ENCODE measurements around the gene PRXL2B. TPM values are rescaled to one million over a fixed set of nuclear protein-coding genes. Genes with fewer than 3 reads are reported as not detected.

The PRXL2B gene
- total RNA-seq, 2 experiments from 2014 or later: 5.2 to 10.4 TPM

DNA sequence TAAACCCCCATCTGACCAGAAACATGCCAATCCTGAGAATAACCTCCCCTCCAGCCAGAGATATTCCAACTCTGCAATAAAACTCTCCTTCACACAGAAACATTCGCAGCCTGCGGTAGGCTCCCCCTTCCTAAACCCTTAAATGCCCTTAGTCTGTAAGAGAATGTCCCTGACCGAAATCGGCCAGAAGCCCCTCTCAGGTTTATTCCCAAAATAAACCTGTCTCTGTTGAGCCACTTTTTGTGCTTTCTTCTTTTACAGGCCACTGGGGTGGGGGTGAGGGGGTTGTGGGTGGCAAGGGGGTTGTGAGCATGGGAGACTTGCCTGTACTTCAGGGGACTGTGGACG is 4.6 kb downstream of the PRXL2B start:
- H3K9me2 ChIP-seq (ENCODE audit: insufficient read depth, low read length): no peaks in the 10 kb centered on the region
- H3K4me3 ChIP-seq (ENCODE audit: low read depth, low read length, poor library complexity, severe bottlenecking): no peak overlapping the region
- no peaks in the 10 kb centered on the region for H3K79me2 ChIP-seq (ENCODE audit: insufficient read depth, low read depth, low read length)
- H4K20me1 ChIP-seq (ENCODE audit: insufficient read depth, low read length): no peaks in the 10 kb centered on the region
- POLR2A ChIA-PET: no interaction called here
- DNase-seq (ENCODE audit: low spot score): no peak
- H3K4me1 ChIP-seq (ENCODE audit: insufficient read depth, low read length, poor library complexity, severe bottlenecking): peaks cover 7% of the 10 kb centered on the region
- CTCF ChIA-PET (ENCODE audit: unreplicated experiment): no interaction called here
- no TSS peak for BruUV-seq (replicated peaks)
- no peaks in the 10 kb centered on the region for H3K9me3 ChIP-seq (ENCODE audit: low read length)
- intact Hi-C loops (cut with micrococcal nuclease; ENCODE audit: unreplicated experiment): no loop called here
- no peak overlapping the region for H3K4me2 ChIP-seq (ENCODE audit: low read length)
- no peak overlapping the region for H3K27ac ChIP-seq (ENCODE audit: low read depth, low read length, poor library complexity, severe bottlenecking)
- TF ChIP-seq CTCF (conservative IDR thresholded peaks at IDR 0.05; ENCODE audit: low read length) (no peak), EZH2phosphoT487 (IDR thresholded peaks at IDR 0.05; ENCODE audit: borderline replicate concordance, low read depth, low read length) (no peak)
- H3K36me3 ChIP-seq (ENCODE audit: insufficient read depth, low read length): no peaks in the 10 kb centered on the region
- H2AFZ ChIP-seq (ENCODE audit: low read length): no peak overlapping the region

GRCh38 chr1:2591581-2592261 is 5.1 kb downstream of the PRXL2B start:
- POLR2A ChIA-PET: no interaction called here
- intact Hi-C loops (cut with micrococcal nuclease; ENCODE audit: unreplicated experiment): no loop called here
- no peaks in the 10 kb centered on the region for H4K20me1 ChIP-seq (ENCODE audit: insufficient read depth, low read length)
- H2AFZ ChIP-seq (ENCODE audit: low read length): no peak overlapping the region
- no peak overlapping the region for H3K4me3 ChIP-seq (ENCODE audit: low read depth, low read length, poor library complexity, severe bottlenecking)
- H3K9me2 ChIP-seq (ENCODE audit: insufficient read depth, low read length): no peaks in the 10 kb centered on the region
- no TSS peak for BruUV-seq (replicated peaks)
- TF ChIP-seq CTCF (conservative IDR thresholded peaks at IDR 0.05; ENCODE audit: low read length) (no peak), EZH2phosphoT487 (IDR thresholded peaks at IDR 0.05; ENCODE audit: borderline replicate concordance, low read depth, low read length) (no peak)
- H3K79me2 ChIP-seq (ENCODE audit: insufficient read depth, low read depth, low read length): no peaks in the 10 kb centered on the region
- DNase-seq (ENCODE audit: low spot score): no peak
- H3K27ac ChIP-seq (ENCODE audit: low read depth, low read length, poor library complexity, severe bottlenecking): no peak overlapping the region
- no peaks in the 10 kb centered on the region for H3K36me3 ChIP-seq (ENCODE audit: insufficient read depth, low read length)
- H3K4me2 ChIP-seq (ENCODE audit: low read length): no peak overlapping the region
- peaks cover 8% of the 10 kb centered on the region for H3K4me1 ChIP-seq (ENCODE audit: insufficient read depth, low read length, poor library complexity, severe bottlenecking)
- CTCF ChIA-PET (ENCODE audit: unreplicated experiment): no interaction called here
- no peaks in the 10 kb centered on the region for H3K9me3 ChIP-seq (ENCODE audit: low read length)

DNA sequence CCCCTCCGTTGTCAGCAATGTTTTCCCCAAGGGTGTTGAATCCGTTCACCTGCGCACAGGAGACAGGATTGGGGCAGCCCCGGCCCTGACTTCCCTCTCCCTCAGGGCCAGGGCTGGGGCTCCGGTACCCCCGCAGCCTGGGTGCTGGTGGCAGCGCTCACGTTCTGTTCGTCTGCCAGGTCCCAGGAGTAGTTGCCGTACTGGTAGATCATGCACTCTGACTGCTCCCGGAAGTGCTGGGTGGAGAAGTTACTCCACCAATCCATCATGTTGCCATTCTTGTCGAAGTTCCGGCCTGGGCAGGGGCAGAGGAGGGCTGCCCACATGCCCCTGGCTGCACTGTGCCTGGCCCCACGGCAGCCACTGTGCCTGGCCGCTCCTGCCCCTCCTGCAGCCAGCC is 6.1 kb downstream of the PRXL2B start:
- H4K20me1 ChIP-seq (ENCODE audit: insufficient read depth, low read length): no peaks in the 10 kb centered on the region
- no peaks in the 10 kb centered on the region for H3K9me3 ChIP-seq (ENCODE audit: low read length)
- BruUV-seq (replicated peaks): no TSS peak
- no peaks in the 10 kb centered on the region for H3K36me3 ChIP-seq (ENCODE audit: insufficient read depth, low read length)
- H3K27ac ChIP-seq (ENCODE audit: low read depth, low read length, poor library complexity, severe bottlenecking): no peak overlapping the region
- peaks cover 6% of the 10 kb centered on the region for H3K4me1 ChIP-seq (ENCODE audit: insufficient read depth, low read length, poor library complexity, severe bottlenecking)
- no peak overlapping the region for H3K4me3 ChIP-seq (ENCODE audit: low read depth, low read length, poor library complexity, severe bottlenecking)
- no peak for DNase-seq (ENCODE audit: low spot score)
- CTCF ChIA-PET (ENCODE audit: unreplicated experiment): no interaction called here
- intact Hi-C loops (cut with micrococcal nuclease; ENCODE audit: unreplicated experiment): no loop called here
- no peak overlapping the region for H3K4me2 ChIP-seq (ENCODE audit: low read length)
- no peaks in the 10 kb centered on the region for H3K79me2 ChIP-seq (ENCODE audit: insufficient read depth, low read depth, low read length)
- TF ChIP-seq EZH2phosphoT487 (IDR thresholded peaks at IDR 0.05; ENCODE audit: borderline replicate concordance, low read depth, low read length) (no peak), CTCF (conservative IDR thresholded peaks at IDR 0.05; ENCODE audit: low read length) (no peak)
- H3K9me2 ChIP-seq (ENCODE audit: insufficient read depth, low read length): no peaks in the 10 kb centered on the region
- POLR2A ChIA-PET: no interaction called here
- no peak overlapping the region for H2AFZ ChIP-seq (ENCODE audit: low read length)

Measured in OCI-LY7 (cell line).